Ovary (tissue), 9 donors: Measurements from ENCODE around the gene RPS28. TPM values are rescaled to one million over a fixed set of nuclear protein-coding genes. Genes with fewer than 3 reads are reported as not detected.

Experiments used
- DNase-seq, 5 donors: peaks; one replicate each; pipeline ENCODE4 v3.0.0-alpha.2; 2019 to 2020
- H3K27ac ChIP-seq, 2 donors: fragments of 200-600 bp; one replicate each; pipeline versions ENCODE4 v1.5.1 to v1.8.0; 2019 to 2022
- H3K27me3 ChIP-seq: fragments of 200-600 bp; one replicate; pipeline ENCODE4 v1.8.0; 2022
- H3K36me3 ChIP-seq: fragments of 200-600 bp; sonication (generic); one replicate; pipeline ENCODE4 v1.5.1; 2019
- H3K4me1 ChIP-seq: one replicate; pipeline ENCODE4 v1.8.1; 2013; ENCODE audit warnings: mild to moderate bottlenecking, moderate library complexity; ENCODE audit not compliant: insufficient read depth
- H3K4me3 ChIP-seq: fragments of 200-600 bp; sonication (generic); one replicate; pipeline ENCODE4 v1.5.1; 2017
- H3K9me3 ChIP-seq, 2 donors: fragments of 200-600 bp in 1 of 2; sonication (generic) in 1 of 2; one replicate each; pipeline versions ENCODE4 v1.5.1 to v1.8.1; 2013 to 2019; ENCODE audit warnings: mild to moderate bottlenecking in 1 of 2, moderate library complexity in 1 of 2
- CTCF ChIP-seq, 3 donors: fragments of 450-650 bp in 2 of 3; fragments of 200-600 bp in 1 of 3; IDR thresholded peaks; one replicate each; pipeline versions ENCODE4 v1.5.1 to v1.8.0; 2016 to 2022; ENCODE audit warnings: antibody characterized with exemption in 3 of 3, mild to moderate bottlenecking in 1 of 3
- EP300 ChIP-seq: sonication (generic); formaldehyde crosslinking; IDR thresholded peaks from one replicate; pipeline ENCODE4 v1.6.1; 2017; ENCODE audit warnings: antibody characterized with exemption
- POLR2A ChIP-seq: fragments of 450-650 bp; IDR thresholded peaks from one replicate; pipeline ENCODE4 v1.6.1; 2017; ENCODE audit warnings: antibody characterized with exemption, mild to moderate bottlenecking, moderate library complexity
- WGBS, 3 donors: extraction: QIAGEN DNeasy Blood & Tissue Kit in 1 of 3; methylation state at CpG; one replicate each; pipeline versions ENCODE4 v1.1.5 to v1.1.7; 2013 to 2017; 5-methylcytosine and 5-hydroxymethylcytosine counted together
- intact Hi-C, 4 donors: fragments of 100-400 bp; cut with DNase I; formaldehyde crosslinking; loops; one replicate each; pipeline versions ENCODE4 v1.11.0 to v1.15.1; 2022 to 2023
- polyA plus RNA-seq, 2 donors: library from polyadenylated mRNA; stranded (reverse); fragments of 200-250 nt in 1 of 2; fragments of 350-450 nt in 1 of 2; fragmentation: Illumina TruSeq in 1 of 2; extraction: RNeasy Lipid Tissue Mini Kit (QIAGEN cat#74804) in 1 of 2; gene quantifications; one replicate each; pipeline ENCODE4 v1.2.3, GENCODE V29; 2013 to 2014
- total RNA-seq, 7 donors: library from RNA; depleted of rRNA in 2 of 7; stranded (reverse); fragments of >200 nt in 2 of 7; fragmentation: NEBNext Ultra II Directional in 3 of 7; extraction: Animal tissue kit (Norgen Biotek cat#: 25700) in 3 of 7; gene quantifications; one replicate each; pipeline versions ENCODE4 v1.1.0 to v1.2.4, GENCODE V29; 2016 to 2023
- donor health status: DM: no; HTN: no; CAD: no; lungs with moderate emphysema.
- donor health status: DM: no; HTN: no; CAD: no.
- donor health status: Bipolar disorder and iron deficiency.
- donor health status: DM: yes; HTN: yes; CAD: no.
- donor health status: DM: no; HTN: no; CAD: no.
- donor health status: DM: yes; HTN: yes; CAD: no.

Gene RPS28
- total and polyA plus RNA-seq, 9 donors = 47.7 to 2,713 (median 2,078) TPM

DNA sequence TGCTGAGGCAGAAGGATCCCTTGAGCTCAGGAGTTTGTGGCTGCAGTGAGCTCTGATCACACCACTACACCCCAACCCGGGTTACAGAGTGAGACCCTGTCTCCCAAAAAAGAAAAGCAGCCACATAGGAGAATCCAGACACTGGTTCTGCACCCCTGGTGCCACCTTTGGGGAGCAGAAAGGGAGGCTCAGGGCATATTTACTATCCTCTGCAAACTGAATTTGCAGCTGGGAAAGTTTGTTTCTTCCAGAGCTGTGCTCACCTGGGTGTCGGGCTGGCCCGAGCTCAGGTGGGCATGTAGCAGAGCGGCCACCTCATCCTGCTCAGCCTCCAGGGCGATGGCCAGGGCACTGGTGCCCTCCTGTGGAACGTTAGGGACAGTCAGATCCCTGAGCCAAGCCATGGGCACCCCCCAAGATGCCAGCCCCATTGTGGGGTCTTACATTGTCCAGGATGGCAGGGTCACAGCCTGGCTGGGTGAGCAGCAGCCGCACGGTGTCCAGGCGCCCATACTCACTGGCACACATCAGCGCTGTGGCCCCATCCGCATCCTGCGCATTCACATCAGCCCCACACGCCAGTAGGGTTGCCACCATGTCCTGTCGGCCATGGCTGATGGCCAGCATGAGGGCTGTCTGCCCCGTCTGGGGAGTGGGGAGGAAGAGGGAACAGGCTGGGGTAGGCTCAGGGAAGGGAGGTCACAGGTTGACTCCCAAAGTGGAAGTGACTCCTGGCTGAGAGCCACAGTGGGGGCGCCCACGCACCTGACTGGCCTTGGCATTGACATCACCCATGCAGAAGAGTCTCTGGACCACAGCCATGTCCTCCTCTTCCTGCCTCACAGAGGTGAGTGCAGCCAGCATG lies 3.1 kb downstream of the RPS28 start:
- intact Hi-C loops = no loop called here
- Histone ChIP-seq H3K27me3 (no peaks in the 10 kb centered on the region), H3K4me3 (no peak overlapping the region), H3K9me3 (no peaks in the 10 kb centered on the region), H3K4me1 (peaks cover 8% of the 10 kb centered on the region), H3K36me3 (no peaks in the 10 kb centered on the region), H3K27ac (no peak overlapping the region)
- TF ChIP-seq CTCF (IDR thresholded peaks at IDR 0.05) = no peak
- no peak for TF ChIP-seq EP300
- no peak for TF ChIP-seq POLR2A
- WGBS, 3 donors = 61 to 69% (median 66%) methylated on average over 17 of the region's 17 CpGs
- DNase-seq = peak in 1 of 5 donors; percentile 57

- Histone ChIP-seq H3K27ac (no peak overlapping the region), H3K36me3 (no peaks in the 10 kb centered on the region), H3K4me1 (peaks cover 8% of the 10 kb centered on the region), H3K9me3 (no peaks in the 10 kb centered on the region), H3K4me3 (no peak overlapping the region), H3K27me3 (no peaks in the 10 kb centered on the region)
- 88 to 97% (median 91%) methylated on average over 3 of the region's 3 CpGs for WGBS, 3 donors
- intact Hi-C loops = no loop called here
- DNase-seq = no peak
- TF ChIP-seq POLR2A (no peak), EP300 (no peak), CTCF (IDR thresholded peaks at IDR 0.05) (no peak)
These were observed 4.2 kb downstream of the RPS28 start for GRCh38 chr19:8325454-8325853.

DNA sequence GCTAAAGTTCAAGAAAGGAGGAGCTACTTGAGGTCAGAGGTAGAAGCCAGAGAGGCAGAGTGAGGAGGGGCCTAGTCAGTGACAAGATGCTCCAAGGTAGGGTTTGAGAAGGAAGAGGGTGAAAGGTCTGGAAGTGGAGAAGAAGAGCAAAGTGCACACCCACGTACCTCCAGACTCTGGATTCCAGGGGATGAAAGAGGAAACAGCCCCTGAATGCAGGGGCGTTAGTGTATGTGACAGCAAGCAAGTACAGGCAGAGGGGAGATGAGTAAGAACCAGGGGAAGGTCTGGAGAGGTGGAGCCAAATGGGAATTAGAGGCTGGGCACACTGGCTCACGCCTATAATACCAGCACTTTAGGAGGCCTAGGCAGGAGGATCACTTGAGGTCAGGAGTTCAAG lies 8.7 kb downstream of the RPS28 start:
- no peak for DNase-seq
- Histone ChIP-seq H3K36me3 (no peaks in the 10 kb centered on the region), H3K27ac (no peak overlapping the region), H3K9me3 (no peaks in the 10 kb centered on the region), H3K4me3 (no peak overlapping the region), H3K4me1 (no peaks in the 10 kb centered on the region), H3K27me3 (peaks cover 5% of the 10 kb centered on the region)
- TF ChIP-seq POLR2A (no peak), CTCF (IDR thresholded peaks at IDR 0.05) (no peak), EP300 (no peak)
- 54 to 90% (median 84%) methylated on average over 3 of the region's 3 CpGs for WGBS, 3 donors
- intact Hi-C loops = no loop called here

- H3K4me1 ChIP-seq = no peaks in the 10 kb centered on the region
- no peak for DNase-seq
- H3K36me3 ChIP-seq = no peaks in the 10 kb centered on the region
- H3K4me3 ChIP-seq = no peak overlapping the region
- intact Hi-C loops = no loop called here
- 66 to 72% (median 70%) methylated on average over 8 of the region's 8 CpGs for WGBS, 3 donors
- H3K27me3 ChIP-seq = peaks cover 5% of the 10 kb centered on the region
- no peaks in the 10 kb centered on the region for H3K9me3 ChIP-seq
- TF ChIP-seq EP300 (no peak), CTCF (IDR thresholded peaks at IDR 0.05) (no peak), POLR2A (no peak)
- no peak overlapping the region for H3K27ac ChIP-seq
These were observed 10.1 kb downstream of the RPS28 start for GRCh38 chr19:8331263-8331845.
